Amniotic stem cell (primary cell): Measurements from ENCODE around the gene PSMD6.

ENCODE experiments used
- DNase-seq: peaks from one replicate; lab custom pipeline; 2025; lab: John Stamatoyannopoulos, UW

PSMD6 gene

DNA sequence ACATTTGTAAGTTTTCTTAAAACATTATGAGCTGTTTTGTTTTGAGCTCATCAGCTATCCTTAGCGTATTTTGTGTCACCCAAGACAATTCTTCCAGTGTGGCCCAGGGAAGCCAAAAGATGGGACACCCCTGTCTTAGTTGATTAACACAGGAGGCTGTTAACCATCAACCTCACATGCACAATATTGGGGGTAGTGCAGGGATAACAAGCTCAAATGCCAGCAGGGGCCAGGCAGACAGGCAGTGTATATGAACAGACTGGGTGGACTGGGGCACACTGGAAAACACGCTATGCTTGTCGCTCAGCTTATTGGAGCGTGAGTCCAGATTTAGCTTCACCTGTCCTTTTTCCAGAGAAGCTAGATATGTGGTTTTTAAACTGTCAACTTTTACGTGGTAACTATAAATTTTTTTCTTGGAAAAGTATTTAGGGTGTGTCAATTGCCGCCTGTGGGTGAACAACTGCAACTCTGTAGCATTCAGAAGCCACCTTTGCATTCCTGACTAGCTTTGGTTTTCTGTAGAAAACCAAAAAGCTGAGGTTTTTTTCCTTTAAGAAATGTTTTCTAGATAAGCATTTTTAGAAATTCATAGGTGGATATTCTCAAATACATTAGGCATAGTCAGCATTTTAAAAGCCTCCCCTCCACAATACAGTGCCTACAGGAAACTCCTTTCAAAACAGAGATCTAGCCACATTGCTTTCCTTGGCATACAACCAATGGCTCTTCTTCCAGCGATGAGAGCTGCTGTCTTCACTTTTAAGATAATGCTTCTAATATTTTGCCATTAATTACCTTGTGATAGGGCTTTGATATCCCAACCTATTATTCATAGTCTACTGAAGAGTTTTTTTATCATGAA, 14.6 kb downstream of the PSMD6 start:
- no peak for DNase-seq

DNA sequence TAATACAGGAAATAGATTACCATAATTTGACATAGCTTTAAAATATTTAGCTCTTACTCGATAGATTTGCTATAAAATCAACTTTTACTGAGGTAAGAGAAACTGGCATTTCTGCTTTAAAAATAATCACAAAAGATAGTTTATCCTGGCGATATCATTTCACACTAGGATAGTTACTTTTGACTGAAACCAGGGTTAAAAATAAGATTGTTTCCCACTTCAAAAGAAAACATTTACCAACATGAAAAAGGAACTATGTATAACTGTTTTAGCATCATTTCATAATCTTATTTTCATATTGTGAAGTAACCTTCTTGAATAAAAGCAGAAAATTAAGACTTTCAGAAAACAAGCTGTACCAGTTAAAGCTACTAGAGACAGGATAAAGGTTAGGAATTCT, 15.3 kb downstream of the PSMD6 start:
- no peak for DNase-seq

DNA sequence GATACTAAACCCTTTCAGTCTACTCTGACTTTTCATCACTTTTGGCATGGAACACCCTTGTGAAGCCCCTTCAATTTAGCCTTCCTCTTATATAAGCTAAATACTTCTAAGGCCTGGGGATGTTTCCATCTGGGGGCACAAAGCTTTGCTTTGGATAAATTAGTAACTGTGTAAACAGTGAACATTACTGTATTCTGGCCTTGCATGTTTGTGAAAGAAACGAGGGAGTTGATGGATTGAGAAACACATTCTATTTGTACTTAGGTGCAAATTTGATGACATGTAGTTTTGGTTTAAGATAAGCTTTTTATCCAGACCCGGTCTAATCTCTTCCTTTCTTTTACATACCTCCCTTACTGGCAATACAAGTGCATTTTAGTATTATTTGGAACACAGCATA, 19.7 kb downstream of the PSMD6 start:
- DNase-seq: no peak

DNA sequence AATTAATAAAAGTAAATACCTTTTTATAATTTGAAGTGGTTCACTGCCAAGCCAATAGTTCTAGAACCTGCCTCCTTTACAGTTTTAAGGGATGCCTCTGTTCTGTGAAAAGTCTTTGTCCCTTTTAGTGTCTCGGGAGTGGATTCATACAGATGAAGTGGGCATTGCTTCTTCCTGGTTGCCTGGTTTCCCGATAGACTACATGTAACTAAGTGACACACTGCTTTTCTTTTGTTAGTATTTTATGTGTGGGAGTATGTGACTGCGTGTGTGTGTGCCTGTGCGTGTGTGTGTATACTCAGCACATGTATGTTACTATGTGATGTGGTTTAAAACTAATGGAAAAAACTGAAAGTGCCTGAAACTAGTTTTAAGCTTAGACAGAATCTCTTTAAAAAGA, 21.1 kb downstream of the PSMD6 start:
- DNase-seq: no peak

DNA sequence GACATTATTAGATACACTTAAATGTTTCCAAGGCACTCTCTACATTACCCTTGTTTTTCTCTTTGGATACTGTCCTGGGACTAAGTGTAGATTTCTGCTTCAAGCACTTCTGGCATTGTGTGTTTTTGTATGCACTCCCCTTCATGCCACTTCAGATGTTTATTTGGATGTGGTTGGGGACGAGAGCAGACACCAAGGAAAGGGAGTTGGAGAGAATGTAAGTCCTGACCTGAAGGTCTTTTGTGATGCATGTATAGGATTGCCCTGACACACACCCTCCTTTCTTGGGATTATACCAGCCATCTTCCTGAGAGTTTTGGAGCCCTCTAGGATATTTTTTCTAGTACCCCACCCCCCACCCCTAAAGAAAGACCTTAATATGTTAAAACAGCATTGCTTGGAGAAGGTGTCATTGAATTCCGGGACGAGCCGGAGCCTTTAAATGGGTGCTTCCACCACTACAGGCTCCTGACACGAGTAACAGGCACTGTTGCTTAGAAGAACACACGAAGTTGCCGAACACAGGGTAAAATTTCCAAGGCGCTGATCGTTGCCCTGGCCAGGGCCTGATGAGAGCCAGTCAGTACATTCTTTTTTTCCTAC, 22.7 kb downstream of the PSMD6 start:
- DNase-seq: no peak

DNA sequence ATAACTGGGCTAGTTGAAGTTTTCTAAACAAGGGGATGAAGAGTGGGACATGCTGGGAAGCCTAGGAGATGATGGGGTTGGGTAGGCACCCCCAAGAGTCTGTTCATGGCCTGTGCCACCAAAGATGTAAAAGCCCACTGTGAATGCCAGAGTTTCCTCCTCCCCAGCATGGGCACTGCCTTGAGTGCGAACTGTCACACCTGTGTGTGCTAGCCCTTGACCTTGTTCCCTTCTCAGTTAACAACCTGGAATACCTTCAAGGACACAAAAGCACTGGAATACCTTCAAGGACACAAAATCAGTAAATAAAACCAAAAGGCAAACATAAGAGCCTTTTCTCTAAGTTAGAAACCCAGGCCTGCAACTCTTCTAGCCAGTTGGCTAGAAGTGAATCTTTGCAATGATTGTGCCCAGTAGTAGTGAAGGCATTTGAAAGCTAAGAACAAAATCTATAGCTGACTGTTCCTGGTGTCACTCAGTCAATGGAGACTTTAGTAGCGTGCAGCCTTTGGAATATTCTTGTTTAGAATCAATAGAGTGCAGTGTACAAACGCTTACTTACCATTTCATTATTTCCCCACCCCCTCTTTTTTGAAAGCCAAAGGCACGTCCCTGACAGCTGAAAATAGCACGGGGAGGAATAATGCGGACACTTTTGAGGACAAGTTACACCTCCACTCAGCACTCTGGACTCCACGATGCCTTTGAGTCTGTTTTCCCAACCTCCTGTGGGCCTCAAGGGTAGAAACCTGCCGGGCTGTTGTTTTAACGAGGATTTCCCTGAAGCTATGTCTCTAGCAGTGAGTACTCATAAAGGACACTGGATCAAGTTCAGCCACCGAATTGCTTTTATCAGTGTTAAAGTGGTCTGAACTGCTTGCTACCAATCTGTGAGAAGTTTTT, 24.2 kb downstream of the PSMD6 start:
- no peak for DNase-seq

- no peak for DNase-seq
These were observed 28.2 kb downstream of the PSMD6 start for GRCh38 chr3:63995086-63995485.

- DNase-seq: peak; percentile 57
These were observed 29.6 kb downstream of the PSMD6 start for GRCh38 chr3:63993653-63994079.

- no peak for DNase-seq
These were observed 30.6 kb downstream of the PSMD6 start for GRCh38 chr3:63992516-63993209.

DNA sequence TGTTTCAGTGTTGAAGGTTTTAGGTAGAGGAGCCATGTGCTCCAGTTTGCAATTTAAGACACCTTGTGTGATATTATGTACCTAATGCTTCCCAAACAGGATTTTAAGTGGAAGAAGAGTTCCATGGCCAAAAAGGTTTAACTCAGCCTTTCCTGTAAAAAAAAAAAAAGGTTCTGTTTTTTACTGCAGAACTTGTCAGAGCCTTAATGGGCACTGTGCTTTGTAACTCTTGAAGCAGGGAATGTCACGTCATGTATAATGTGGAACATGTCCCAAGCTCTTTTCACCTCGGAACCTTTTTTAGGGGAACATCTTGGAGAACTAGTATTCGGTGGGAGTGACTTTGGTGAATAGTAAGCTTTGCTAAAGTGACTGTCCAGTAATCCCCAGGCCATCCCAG, 31.6 kb downstream of the PSMD6 start:
- DNase-seq: no peak

GRCh38 chr3:63990733-63991132, 32.6 kb downstream of the PSMD6 start:
- no peak for DNase-seq

GRCh38 chr3:63990204-63990603, 33.1 kb downstream of the PSMD6 start:
- DNase-seq: no peak

DNA sequence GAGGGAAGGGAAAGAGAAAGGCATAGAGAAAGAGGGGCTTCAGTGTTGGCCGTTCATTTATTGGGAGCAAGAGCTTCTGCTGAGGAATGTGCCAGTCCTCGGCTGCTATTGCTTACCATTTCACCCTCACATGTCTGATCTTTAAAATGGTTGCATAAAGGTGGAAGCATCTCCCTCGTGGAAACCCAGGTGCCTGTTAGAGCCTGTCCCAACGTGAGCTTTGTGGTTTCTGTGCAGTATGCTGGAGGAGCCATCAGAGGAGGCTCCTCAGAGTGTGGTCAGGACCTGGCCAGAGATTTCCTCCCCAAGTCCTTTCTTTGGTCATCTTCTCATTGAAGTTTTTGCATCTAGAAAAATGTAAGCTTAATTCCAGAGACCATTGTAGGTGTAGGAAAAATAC, 34.4 kb downstream of the PSMD6 start:
- no peak for DNase-seq

- DNase-seq: no peak
These were observed 36.5 kb downstream of the PSMD6 start for GRCh38 chr3:63986831-63987230.

DNA sequence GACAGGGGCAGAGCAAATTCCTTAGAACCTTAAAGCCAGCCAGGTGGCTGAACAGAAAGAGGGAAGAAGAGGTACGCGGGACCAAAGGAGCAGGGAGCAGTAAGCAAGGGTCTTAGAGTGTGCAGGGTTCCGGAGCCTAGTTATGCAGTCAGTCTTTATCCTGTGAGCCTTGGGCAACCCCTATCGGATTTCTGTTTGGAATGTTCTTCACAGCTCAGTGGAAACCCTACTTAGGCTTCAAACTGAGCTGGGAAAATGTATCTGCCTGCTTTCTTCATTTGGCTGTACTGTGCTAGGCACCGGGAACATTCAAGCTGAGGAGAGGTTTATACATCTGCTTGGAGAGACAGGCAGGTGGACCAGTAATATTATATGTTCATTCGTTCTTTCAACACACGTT, 37.1 kb downstream of the PSMD6 start:
- no peak for DNase-seq

DNA sequence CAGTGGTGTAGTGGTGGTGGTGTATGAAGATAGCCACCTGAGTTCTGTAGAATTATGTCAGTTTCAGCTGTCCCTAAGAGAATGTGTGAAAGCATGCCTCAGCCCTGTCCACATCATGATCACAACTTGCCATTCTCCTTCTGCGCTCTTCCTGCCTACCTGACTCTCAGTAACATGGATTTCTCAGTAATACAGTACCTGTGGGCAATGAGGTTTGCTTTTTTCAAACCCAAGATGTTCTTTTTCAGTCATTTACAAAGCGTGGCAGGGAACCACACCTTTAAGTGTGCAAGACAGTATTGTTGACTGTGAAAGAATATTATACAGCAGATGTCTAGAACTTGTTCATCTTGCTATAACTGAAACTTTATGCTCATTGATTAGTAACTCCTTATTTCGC, 38.9 kb downstream of the PSMD6 start:
- no peak for DNase-seq

- no peak for DNase-seq
These were observed 41.3 kb downstream of the PSMD6 start for GRCh38 chr3:63981980-63982379.

DNA sequence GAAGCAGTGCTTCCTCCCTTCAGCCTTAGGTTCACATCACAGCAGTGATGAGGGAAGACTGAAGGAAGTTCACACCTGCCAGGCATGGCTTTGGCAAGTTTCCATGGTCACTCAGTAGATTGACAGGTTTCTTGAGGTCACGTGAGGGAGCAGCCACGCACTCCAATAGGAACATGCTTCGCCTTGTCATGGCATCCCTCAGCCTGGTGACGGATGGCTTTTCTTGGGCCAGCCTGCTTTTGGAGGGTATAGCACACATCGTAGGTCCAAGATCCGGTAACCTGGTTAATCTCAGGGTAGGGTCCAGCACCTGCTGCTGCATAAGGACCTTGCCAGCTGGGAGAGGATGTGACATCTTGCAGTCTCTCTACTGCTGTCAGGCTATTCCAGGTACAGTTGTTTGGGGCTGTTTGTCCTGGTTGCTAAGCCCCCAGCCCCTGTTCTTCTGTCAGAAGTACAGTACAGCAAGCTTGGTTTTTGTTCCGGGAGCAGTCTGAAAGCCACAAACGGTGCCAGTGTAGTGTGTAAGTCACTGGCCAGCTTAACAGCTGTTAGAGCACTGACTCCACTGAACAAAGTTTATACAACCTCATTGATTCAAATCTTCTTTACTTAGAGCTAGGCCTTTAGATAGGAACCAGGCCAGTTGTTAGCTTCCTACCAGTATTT, 42.3 kb downstream of the PSMD6 start:
- no peak for DNase-seq

DNA sequence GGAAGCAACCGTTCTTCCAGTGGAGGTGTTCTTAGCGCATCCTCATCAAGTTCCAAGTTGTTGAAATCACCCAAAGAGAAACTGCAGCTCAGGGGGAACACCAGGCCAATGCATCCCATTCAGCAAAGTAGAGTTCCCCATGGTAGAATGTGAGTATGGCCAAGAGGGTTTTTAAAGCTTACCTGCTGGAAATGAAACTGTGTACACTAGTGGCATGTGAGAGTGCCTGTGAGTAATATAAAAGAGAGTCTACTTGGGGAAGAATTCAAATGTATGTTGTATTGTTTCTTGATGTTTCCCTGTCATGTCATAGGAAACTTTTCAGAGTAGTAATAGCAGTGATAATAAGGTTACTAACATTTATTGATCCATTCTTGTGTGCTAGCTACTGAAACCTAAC, 43.3 kb downstream of the PSMD6 start:
- no peak for DNase-seq

GRCh38 chr3:63979093-63979885, 44.0 kb downstream of the PSMD6 start:
- DNase-seq: no peak

DNA sequence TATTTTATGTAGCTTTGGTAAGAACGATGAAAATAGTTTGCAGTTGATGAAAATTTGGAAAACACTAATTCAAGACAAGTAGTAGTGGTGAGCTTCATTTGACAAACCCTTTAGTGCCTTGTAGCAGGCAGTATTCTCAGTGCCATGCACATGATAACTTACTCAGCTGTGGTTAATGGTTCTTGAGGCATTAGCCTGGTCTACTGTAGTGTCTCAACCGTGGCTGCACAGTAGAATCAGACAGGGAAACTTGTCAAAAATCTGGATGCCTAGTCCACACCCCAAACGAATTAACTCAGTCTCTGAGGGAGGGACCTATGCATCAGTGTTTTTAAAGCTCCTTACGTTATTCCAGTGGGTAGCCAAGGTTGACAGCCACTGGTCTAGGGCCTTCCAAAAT, 45.4 kb downstream of the PSMD6 start:
- DNase-seq: no peak
